HFFc6 (cell line): ENCODE data around the gene BCCIP. TPM values are rescaled to one million over a fixed set of nuclear protein-coding genes. Genes with fewer than 3 reads are reported as not detected.

ENCODE experiments used
- DNase-seq: peaks from one replicate; pipeline ENCODE4 v3.0.0-alpha.2; 2018
- H3K27ac Mint-ChIP-seq: 2 replicates; pipeline ENCODE4 v1.8.0; 2020; ENCODE audit warnings: mild to moderate bottlenecking, mixed read lengths
- H3K27me3 Mint-ChIP-seq: 2 replicates; pipeline ENCODE4 v1.8.0; 2021; ENCODE audit warnings: mild to moderate bottlenecking, moderate library complexity, mixed read lengths; ENCODE audit not compliant: insufficient read depth
- H3K36me3 Mint-ChIP-seq: 2 replicates; pipeline ENCODE4 v1.8.0; 2021; ENCODE audit warnings: low read depth, mixed read lengths
- H3K4me1 Mint-ChIP-seq: 2 replicates; pipeline ENCODE4 v1.8.0; 2020; ENCODE audit warnings: low read depth, mixed read lengths
- H3K4me3 Mint-ChIP-seq: 2 replicates; pipeline ENCODE4 v1.8.0; 2020; ENCODE audit warnings: mild to moderate bottlenecking, moderate library complexity, mixed read lengths
- H3K9me3 Mint-ChIP-seq: 2 replicates; pipeline ENCODE4 v1.8.0; 2020; ENCODE audit warnings: mild to moderate bottlenecking, mixed read lengths
- total RNA-seq, 6 experiments: library from RNA; stranded (reverse); fragmentation: NEBNext Ultra II Directional; extraction: Animal tissue kit (Norgen Biotek cat#: 25700); gene quantifications; 2 replicates in 1 of 6; 3 replicates in 5 of 6; pipeline ENCODE4 v1.2.3, GENCODE V29; 2021
- TF ChIP-seq, protein P1 (sequence below): fragments of 200-600 bp; sonication (generic); IDR thresholded peaks from 2 replicates; pipeline ENCODE4 v1.5.0; 2021; ENCODE audit warnings: antibody characterized with exemption, mild to moderate bottlenecking

Gene BCCIP
- total RNA-seq, 6 experiments from 2014 or later, result 70.7 to 92.4 (median 88.0) TPM

DNA sequence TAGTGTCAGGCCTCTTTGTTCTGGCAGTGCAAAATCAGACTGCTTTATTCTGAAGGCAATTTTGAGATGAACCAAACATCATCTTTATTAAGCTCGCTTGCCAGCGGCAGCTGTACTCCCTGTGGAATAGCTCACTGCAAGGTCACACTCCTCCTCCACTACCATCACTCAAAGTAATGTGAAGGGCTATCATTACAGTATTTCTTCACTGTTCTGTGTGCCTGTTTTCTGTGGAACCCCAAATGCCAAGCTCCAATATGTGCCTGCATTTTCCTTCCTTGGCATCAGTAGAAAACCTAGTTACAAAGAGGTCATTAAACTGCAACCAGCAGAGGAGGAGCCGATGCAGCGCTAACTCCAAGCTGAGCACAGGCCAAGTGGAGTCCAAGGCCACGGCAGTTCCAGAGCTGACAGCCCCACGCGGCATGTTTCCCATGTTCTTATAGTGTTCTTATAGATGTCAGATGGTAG lies 21.4 kb downstream of the BCCIP start:
- TF ChIP-seq, protein P1, sequence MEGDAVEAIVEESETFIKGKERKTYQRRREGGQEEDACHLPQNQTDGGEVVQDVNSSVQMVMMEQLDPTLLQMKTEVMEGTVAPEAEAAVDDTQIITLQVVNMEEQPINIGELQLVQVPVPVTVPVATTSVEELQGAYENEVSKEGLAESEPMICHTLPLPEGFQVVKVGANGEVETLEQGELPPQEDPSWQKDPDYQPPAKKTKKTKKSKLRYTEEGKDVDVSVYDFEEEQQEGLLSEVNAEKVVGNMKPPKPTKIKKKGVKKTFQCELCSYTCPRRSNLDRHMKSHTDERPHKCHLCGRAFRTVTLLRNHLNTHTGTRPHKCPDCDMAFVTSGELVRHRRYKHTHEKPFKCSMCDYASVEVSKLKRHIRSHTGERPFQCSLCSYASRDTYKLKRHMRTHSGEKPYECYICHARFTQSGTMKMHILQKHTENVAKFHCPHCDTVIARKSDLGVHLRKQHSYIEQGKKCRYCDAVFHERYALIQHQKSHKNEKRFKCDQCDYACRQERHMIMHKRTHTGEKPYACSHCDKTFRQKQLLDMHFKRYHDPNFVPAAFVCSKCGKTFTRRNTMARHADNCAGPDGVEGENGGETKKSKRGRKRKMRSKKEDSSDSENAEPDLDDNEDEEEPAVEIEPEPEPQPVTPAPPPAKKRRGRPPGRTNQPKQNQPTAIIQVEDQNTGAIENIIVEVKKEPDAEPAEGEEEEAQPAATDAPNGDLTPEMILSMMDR, result no peak
- DNase-seq, result no peak
- H3K27ac Mint-ChIP-seq, result no peak overlapping the region
- H3K4me1 Mint-ChIP-seq, result peaks cover 13% of the 10 kb centered on the region
- no peak overlapping the region for H3K4me3 Mint-ChIP-seq
- peaks cover 2% of the 10 kb centered on the region for H3K27me3 Mint-ChIP-seq
- H3K9me3 Mint-ChIP-seq, result no peaks in the 10 kb centered on the region
- peaks cover 18% of the 10 kb centered on the region for H3K36me3 Mint-ChIP-seq

DNA sequence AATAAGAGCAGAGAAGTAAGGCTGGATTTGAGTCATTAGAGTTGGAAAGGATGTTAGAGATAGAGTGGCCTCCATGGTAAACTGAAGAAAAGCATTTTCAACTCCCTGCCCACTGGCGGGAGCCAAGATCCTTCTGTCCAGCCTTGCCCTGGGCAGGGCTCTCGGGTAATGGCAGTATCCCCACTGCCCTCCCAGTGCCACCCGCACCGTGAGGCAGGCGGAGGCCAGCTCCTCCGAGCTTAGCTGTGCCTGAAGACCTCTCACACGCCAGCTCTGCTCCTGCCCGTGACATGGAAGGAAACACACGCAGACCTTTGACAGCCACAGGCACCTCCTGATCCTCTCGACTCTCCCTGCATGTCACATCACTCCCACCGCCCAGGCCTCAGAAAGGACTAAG lies 22.3 kb downstream of the BCCIP start:
- Mint-ChIP-seq H3K27me3 (peaks cover 4% of the 10 kb centered on the region), H3K4me1 (peaks cover 11% of the 10 kb centered on the region), H3K9me3 (no peaks in the 10 kb centered on the region), H3K27ac (no peak overlapping the region), H3K36me3 (peaks cover 13% of the 10 kb centered on the region), H3K4me3 (no peak overlapping the region)
- DNase-seq, result no peak
- TF ChIP-seq, protein P1, result no peak

DNA sequence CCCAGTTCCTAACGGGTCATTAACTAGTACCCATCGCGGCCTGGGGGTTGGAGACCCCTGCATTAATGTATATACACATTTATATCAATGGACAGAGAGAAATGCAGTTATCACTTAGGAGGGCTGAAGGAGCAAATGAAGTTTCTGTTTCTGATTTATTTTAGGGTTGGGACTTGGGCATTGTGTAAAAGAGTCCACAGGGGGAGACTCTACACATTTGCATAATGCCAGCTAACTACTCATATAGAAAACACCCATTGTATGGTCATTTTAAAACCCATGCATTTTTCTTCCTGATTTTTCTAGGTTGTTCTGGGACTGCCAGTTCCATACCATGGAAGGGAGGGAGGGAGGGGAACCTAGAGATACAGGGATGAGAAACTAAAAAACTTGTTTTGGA lies 23.5 kb downstream of the BCCIP start:
- DNase-seq, result no peak
- Mint-ChIP-seq H3K27me3 (peaks cover 4% of the 10 kb centered on the region), H3K4me1 (peaks cover 11% of the 10 kb centered on the region), H3K27ac (no peak overlapping the region), H3K36me3 (peaks cover 16% of the 10 kb centered on the region), H3K9me3 (no peaks in the 10 kb centered on the region), H3K4me3 (no peak overlapping the region)
- TF ChIP-seq, protein P1, result no peak

DNA sequence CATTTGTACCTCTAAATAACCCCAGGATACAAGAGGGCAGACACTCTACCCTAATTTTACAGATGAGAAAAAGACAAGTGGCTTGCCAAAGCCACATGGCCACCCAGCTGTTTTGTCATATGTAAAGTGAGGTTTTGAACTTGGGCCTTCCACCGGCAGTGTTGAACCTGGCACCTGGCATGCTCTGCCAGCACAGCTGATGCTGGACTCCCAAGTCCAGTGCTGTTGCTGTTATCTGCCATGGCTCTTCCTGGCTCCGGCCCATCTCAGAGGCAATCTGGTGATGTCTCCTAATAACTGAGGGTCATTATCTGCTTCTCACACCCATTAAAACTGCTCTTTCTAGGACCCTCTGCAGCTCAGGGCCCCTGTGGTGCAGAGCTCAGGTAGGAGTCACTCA lies 25.0 kb downstream of the BCCIP start:
- Mint-ChIP-seq H3K4me1 (peaks cover 11% of the 10 kb centered on the region), H3K27me3 (peaks cover 4% of the 10 kb centered on the region), H3K27ac (no peak overlapping the region), H3K4me3 (no peak overlapping the region), H3K9me3 (no peaks in the 10 kb centered on the region), H3K36me3 (peaks cover 27% of the 10 kb centered on the region)
- no peak for DNase-seq
- TF ChIP-seq, protein P1, result no peak

DNA sequence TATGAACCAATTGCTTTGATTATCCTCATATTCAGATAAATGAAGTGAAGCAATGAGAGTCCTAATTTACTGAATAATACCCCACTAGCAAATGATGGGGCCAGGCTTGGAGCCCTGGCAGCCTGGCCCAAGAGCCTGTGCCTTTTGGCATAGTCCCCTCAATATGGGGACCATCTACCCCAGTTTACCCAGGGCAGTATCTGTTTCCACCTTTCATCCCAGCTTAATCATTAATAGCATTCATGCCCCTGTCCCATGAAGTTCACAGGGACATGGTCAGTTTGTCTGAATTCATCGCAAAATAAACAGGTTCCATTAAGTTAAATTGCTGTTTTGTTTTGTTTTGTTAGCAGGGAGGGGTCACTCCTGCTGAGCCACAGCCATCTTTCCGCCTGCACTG lies 25.5 kb downstream of the BCCIP start:
- Mint-ChIP-seq H3K36me3 (peaks cover 27% of the 10 kb centered on the region), H3K4me3 (no peak overlapping the region), H3K4me1 (peaks cover 11% of the 10 kb centered on the region), H3K9me3 (no peaks in the 10 kb centered on the region), H3K27me3 (peaks cover 4% of the 10 kb centered on the region), H3K27ac (no peak overlapping the region)
- DNase-seq, result no peak
- TF ChIP-seq, protein P1, result no peak

DNA sequence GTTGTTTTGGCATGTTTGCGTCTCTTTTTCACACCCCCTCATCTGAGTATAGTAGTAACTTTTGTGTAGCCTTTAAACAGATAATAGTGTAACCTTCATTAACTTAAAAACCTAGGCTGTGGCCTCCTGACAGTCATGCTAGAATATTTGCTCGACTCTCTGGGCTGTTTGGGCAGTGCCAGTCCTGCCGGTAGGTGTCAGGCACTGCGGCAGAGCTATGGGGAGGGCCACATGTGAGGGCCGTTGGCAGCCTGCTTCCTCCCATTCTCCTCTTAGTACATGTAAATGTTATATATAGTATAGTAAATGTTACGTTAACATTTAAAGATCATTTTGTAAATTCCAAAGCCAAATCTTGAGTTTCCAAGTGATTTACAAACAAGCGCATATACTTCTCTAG lies 26.1 kb downstream of the BCCIP start:
- Mint-ChIP-seq H3K36me3 (peaks cover 27% of the 10 kb centered on the region), H3K27ac (no peak overlapping the region), H3K4me1 (peaks cover 11% of the 10 kb centered on the region), H3K9me3 (no peaks in the 10 kb centered on the region), H3K27me3 (peaks cover 4% of the 10 kb centered on the region), H3K4me3 (no peak overlapping the region)
- no peak for DNase-seq
- TF ChIP-seq, protein P1, result no peak
